HL-60 (cell line): ENCODE results near the gene SLC6A13.

ENCODE experiments used
- DNase-seq, 2 experiments: peaks; one replicate each; pipeline ENCODE4 v3.0.0-alpha.2; 2010 to 2020; ENCODE audit warnings: low read depth in 1 of 2, low spot score in 1 of 2
- H3K27ac ChIP-seq: fragments of 250-450 bp; sonication (Bioruptor Pico); replicated peaks from 2 replicates; pipeline ENCODE4 v1.5.1; 2020; ENCODE audit warnings: mild to moderate bottlenecking, moderate library complexity
- H3K27me3 ChIP-seq: fragments of 250-450 bp; sonication (Bioruptor Pico); 2 replicates; pipeline ENCODE4 v1.5.1; 2021; ENCODE audit warnings: mild to moderate bottlenecking, moderate library complexity; ENCODE audit not compliant: insufficient read depth, poor library complexity, severe bottlenecking
- H3K4me3 ChIP-seq: replicated peaks from 2 replicates; pipeline ENCODE4 v1.5.1; 2011; ENCODE audit warnings: mild to moderate bottlenecking, control low read depth, low read length; ENCODE audit not compliant: insufficient read depth
- GABPA ChIP-seq: IDR thresholded peaks from 2 replicates; pipeline ENCODE4 v1.6.1; 2012; ENCODE audit warnings: low read depth
- POLR2AphosphoS5 ChIP-seq: IDR thresholded peaks from 2 replicates; pipeline ENCODE4 v1.6.1; 2012; ENCODE audit warnings: low read depth
- REST ChIP-seq: IDR thresholded peaks from 2 replicates; pipeline ENCODE4 v1.6.1; 2012; ENCODE audit warnings: low read depth; ENCODE audit not compliant: insufficient replicate concordance
- SPI1 ChIP-seq: IDR thresholded peaks from 2 replicates; pipeline ENCODE4 v1.6.1; 2012; ENCODE audit warnings: low read depth, mild to moderate bottlenecking, borderline replicate concordance
- TF ChIP-seq, protein P1 (sequence below): IDR thresholded peaks from one replicate; pipeline ENCODE4 v1.5.1; 2011; ENCODE audit warnings: low read length, control low read depth, inconsistent platforms; ENCODE audit not compliant: insufficient read depth

SLC6A13 gene

DNA sequence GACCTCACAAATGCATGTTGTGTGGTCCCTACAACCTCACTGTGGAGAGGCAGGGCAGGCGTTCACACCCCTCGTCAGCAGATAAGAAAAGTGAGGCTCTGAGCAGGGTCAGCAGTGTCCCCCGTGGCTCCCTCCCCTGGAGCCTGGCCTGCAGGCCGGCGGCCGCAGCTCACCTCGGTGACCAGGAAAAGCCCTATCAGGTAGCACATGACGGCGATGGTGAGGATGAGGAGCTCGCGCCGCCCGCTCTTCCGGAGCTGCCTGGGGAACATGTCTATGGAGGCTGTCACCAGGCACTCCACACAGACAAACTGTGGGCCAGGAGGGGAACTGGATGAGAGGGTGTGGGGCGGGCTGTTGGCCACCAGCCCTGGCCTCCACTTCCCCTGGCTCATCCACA, 66.7 kb downstream of the SLC6A13 start:
- no peak overlapping the region for H3K27ac ChIP-seq
- TF ChIP-seq GABPA (no peak), POLR2AphosphoS5 (no peak), SPI1 (no peak), REST (no peak)
- TF ChIP-seq, protein P1, sequence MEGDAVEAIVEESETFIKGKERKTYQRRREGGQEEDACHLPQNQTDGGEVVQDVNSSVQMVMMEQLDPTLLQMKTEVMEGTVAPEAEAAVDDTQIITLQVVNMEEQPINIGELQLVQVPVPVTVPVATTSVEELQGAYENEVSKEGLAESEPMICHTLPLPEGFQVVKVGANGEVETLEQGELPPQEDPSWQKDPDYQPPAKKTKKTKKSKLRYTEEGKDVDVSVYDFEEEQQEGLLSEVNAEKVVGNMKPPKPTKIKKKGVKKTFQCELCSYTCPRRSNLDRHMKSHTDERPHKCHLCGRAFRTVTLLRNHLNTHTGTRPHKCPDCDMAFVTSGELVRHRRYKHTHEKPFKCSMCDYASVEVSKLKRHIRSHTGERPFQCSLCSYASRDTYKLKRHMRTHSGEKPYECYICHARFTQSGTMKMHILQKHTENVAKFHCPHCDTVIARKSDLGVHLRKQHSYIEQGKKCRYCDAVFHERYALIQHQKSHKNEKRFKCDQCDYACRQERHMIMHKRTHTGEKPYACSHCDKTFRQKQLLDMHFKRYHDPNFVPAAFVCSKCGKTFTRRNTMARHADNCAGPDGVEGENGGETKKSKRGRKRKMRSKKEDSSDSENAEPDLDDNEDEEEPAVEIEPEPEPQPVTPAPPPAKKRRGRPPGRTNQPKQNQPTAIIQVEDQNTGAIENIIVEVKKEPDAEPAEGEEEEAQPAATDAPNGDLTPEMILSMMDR: no peak

DNA sequence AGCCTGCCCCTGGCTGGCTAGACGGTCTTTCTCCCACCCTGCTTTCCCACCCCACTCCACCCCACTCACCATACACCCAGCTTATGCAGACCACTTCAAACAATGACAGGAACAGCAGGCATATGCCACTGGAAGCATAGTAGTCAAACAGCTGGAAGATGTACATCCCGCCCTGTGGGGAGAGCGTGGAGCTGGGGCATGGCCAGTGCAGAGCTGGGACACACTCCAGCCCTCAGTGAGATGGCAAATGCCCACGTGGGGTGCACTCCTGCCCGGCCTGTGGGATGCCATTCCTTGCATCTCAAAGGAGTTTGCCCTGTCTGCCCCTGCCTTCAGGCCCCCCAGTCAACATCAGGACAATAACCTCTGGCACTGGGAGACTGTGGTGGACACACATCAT, 67.5 kb downstream of the SLC6A13 start:
- DNase-seq: no peak
- no peak overlapping the region for H3K4me3 ChIP-seq
- no peak overlapping the region for H3K27ac ChIP-seq
- no peak for TF ChIP-seq POLR2AphosphoS5
- TF ChIP-seq, protein P1: no peak
- TF ChIP-seq GABPA: no peak
- no peak for TF ChIP-seq SPI1
- TF ChIP-seq REST: no peak
- H3K27me3 ChIP-seq: peaks cover 3% of the 10 kb centered on the region

More for the DNA sequence above, 66.7 kb downstream of the SLC6A13 start:
- peaks cover 3% of the 10 kb centered on the region for H3K27me3 ChIP-seq
- no peak for DNase-seq
- no peak overlapping the region for H3K4me3 ChIP-seq

GRCh38 chr12:194276-194675, 68.4 kb downstream of the SLC6A13 start:
- H3K27me3 ChIP-seq: no peaks in the 10 kb centered on the region
- TF ChIP-seq REST (no peak), SPI1 (no peak), POLR2AphosphoS5 (no peak), GABPA (no peak)
- TF ChIP-seq, protein P1: no peak
- H3K4me3 ChIP-seq: no peak overlapping the region
- H3K27ac ChIP-seq: no peak overlapping the region
- DNase-seq: no peak
